Karpas-422 (cell line): ENCODE measurements around the gene PRSS16. TPM values are rescaled to one million over a fixed set of nuclear protein-coding genes. Genes with fewer than 3 reads are reported as not detected.

Experiments
- DNase-seq: peaks from one replicate; pipeline ENCODE4 v3.0.0-alpha.2; 2015
- H2AFZ ChIP-seq: fragments of 200-600 bp; sonication (generic); 2 replicates; pipeline ENCODE4 v1.6.1; 2014; ENCODE audit warnings: antibody characterized with exemption, low read length, mixed read lengths
- H3K27ac ChIP-seq: fragments of 200-600 bp; sonication (generic); 2 replicates; pipeline ENCODE4 v1.5.1; 2014; ENCODE audit warnings: mild to moderate bottlenecking, low read length, moderate library complexity
- H3K27me3 ChIP-seq: fragments of 200-600 bp; sonication (generic); 2 replicates; pipeline ENCODE4 v1.6.1; 2014; ENCODE audit warnings: low read length, mixed read lengths
- H3K36me3 ChIP-seq: fragments of 200-600 bp; sonication (generic); 2 replicates; pipeline ENCODE4 v1.6.1; 2014; ENCODE audit warnings: low read length, mixed read lengths; ENCODE audit not compliant: insufficient read depth
- H3K4me1 ChIP-seq: fragments of 200-600 bp; sonication (generic); 2 replicates; pipeline ENCODE4 v1.6.1; 2014; ENCODE audit warnings: mild to moderate bottlenecking, low read length, mixed read lengths
- H3K4me2 ChIP-seq: fragments of 200-600 bp; sonication (generic); 2 replicates; pipeline ENCODE4 v1.6.1; 2014; ENCODE audit warnings: low read length, low read depth, mild to moderate bottlenecking; ENCODE audit not compliant: poor library complexity, severe bottlenecking
- H3K4me3 ChIP-seq: fragments of 200-600 bp; sonication (generic); 2 replicates; pipeline ENCODE4 v1.5.1; 2014; ENCODE audit warnings: mild to moderate bottlenecking, antibody characterized with exemption, low read length, mixed read lengths
- H3K79me2 ChIP-seq: fragments of 200-600 bp; sonication (generic); 2 replicates; pipeline ENCODE4 v1.6.1; 2014; ENCODE audit warnings: mild to moderate bottlenecking, low read length, mixed read lengths
- H3K9ac ChIP-seq: fragments of 200-600 bp; sonication (generic); 2 replicates; pipeline ENCODE4 v1.6.0; 2014; ENCODE audit warnings: low read length
- H3K9me2 ChIP-seq: fragments of 200-600 bp; sonication (generic), shearing (Covaris generic); replicated peaks from 2 replicates; pipeline ENCODE4 v1.6.0; 2014; ENCODE audit warnings: mild to moderate bottlenecking, low read length, moderate library complexity; ENCODE audit not compliant: insufficient read depth
- H3K9me3 ChIP-seq: fragments of 300-700, 200-600 bp; sonication (generic); 2 replicates; pipeline ENCODE4 v1.6.1; 2014; ENCODE audit warnings: low read length, mixed read lengths
- H4K20me1 ChIP-seq: fragments of 200-600 bp; sonication (generic); 2 replicates; pipeline ENCODE4 v1.6.1; 2014; ENCODE audit warnings: mild to moderate bottlenecking, antibody characterized with exemption, low read length, low read depth; ENCODE audit not compliant: insufficient read depth
- total RNA-seq: library from RNA; depleted of rRNA; stranded (reverse); fragments of >200 nt; shearing (Covaris generic); gene quantifications from 2 replicates; pipeline ENCODE4 v1.2.3, GENCODE V29; 2014; ENCODE audit warnings: low replicate concordance; rRNA removed

PRSS16 gene
- total RNA-seq, 1 experiment from 2014 or later: not detected

- Histone ChIP-seq H3K4me2 (no peak overlapping the region), H2AFZ (no peak overlapping the region)
These were observed 48.0 kb downstream of the PRSS16 start for GRCh38 chr6:27295301-27296079.

GRCh38 chr6:27296106-27296783 is 48.7 kb downstream of the PRSS16 start:
- Histone ChIP-seq H3K4me2 (no peak overlapping the region), H3K9ac (no peak overlapping the region), H3K4me1 (no peaks in the 10 kb centered on the region), H3K9me2 (no peaks in the 10 kb centered on the region), H3K79me2 (no peaks in the 10 kb centered on the region), H3K27me3 (no peaks in the 10 kb centered on the region), H4K20me1 (no peaks in the 10 kb centered on the region), H3K36me3 (no peaks in the 10 kb centered on the region), H2AFZ (no peak overlapping the region), H3K27ac (no peak overlapping the region), H3K9me3 (no peaks in the 10 kb centered on the region), H3K4me3 (no peak overlapping the region)
- no peak for DNase-seq

More at GRCh38 chr6:27295301-27296079, 48.0 kb downstream of the PRSS16 start:
- no peaks in the 10 kb centered on the region for H3K9me2 ChIP-seq
- no peaks in the 10 kb centered on the region for H4K20me1 ChIP-seq
- H3K4me3 ChIP-seq: no peak overlapping the region
- H3K27ac ChIP-seq: no peak overlapping the region
- peak; percentile 55 for DNase-seq
- H3K4me1 ChIP-seq: no peaks in the 10 kb centered on the region
- H3K27me3 ChIP-seq: no peaks in the 10 kb centered on the region
- H3K36me3 ChIP-seq: no peaks in the 10 kb centered on the region
- no peak overlapping the region for H3K9ac ChIP-seq
- no peaks in the 10 kb centered on the region for H3K79me2 ChIP-seq
- H3K9me3 ChIP-seq: no peaks in the 10 kb centered on the region

- no peak overlapping the region for H3K4me2 ChIP-seq
- H3K27ac ChIP-seq: no peak overlapping the region
- no peaks in the 10 kb centered on the region for H3K36me3 ChIP-seq
- H4K20me1 ChIP-seq: no peaks in the 10 kb centered on the region
- no peak overlapping the region for H3K9ac ChIP-seq
- no peak overlapping the region for H3K4me3 ChIP-seq
- H2AFZ ChIP-seq: no peak overlapping the region
- no peaks in the 10 kb centered on the region for H3K27me3 ChIP-seq
- no peaks in the 10 kb centered on the region for H3K79me2 ChIP-seq
- no peaks in the 10 kb centered on the region for H3K9me2 ChIP-seq
- no peaks in the 10 kb centered on the region for H3K9me3 ChIP-seq
- H3K4me1 ChIP-seq: no peaks in the 10 kb centered on the region
- no peak for DNase-seq
These were observed 50.0 kb downstream of the PRSS16 start for GRCh38 chr6:27297484-27297856.

- Histone ChIP-seq H4K20me1 (no peaks in the 10 kb centered on the region), H3K27ac (no peak overlapping the region), H3K4me1 (no peaks in the 10 kb centered on the region), H2AFZ (no peak overlapping the region), H3K9me2 (no peaks in the 10 kb centered on the region), H3K27me3 (no peaks in the 10 kb centered on the region), H3K4me3 (no peak overlapping the region), H3K9ac (no peak overlapping the region), H3K36me3 (no peaks in the 10 kb centered on the region), H3K79me2 (no peaks in the 10 kb centered on the region), H3K4me2 (no peak overlapping the region), H3K9me3 (no peaks in the 10 kb centered on the region)
- DNase-seq: peak; percentile 60
These were observed 50.6 kb downstream of the PRSS16 start for GRCh38 chr6:27297857-27298730.

GRCh38 chr6:27303613-27304272 is 56.2 kb downstream of the PRSS16 start:
- no peaks in the 10 kb centered on the region for H3K79me2 ChIP-seq
- no peaks in the 10 kb centered on the region for H3K27me3 ChIP-seq
- no peak overlapping the region for H3K9ac ChIP-seq

More at GRCh38 chr6:27303613-27304272, 56.2 kb downstream of the PRSS16 start:
- no peak overlapping the region for H2AFZ ChIP-seq
- no peaks in the 10 kb centered on the region for H3K9me2 ChIP-seq
- no peaks in the 10 kb centered on the region for H3K36me3 ChIP-seq
- no peaks in the 10 kb centered on the region for H3K4me1 ChIP-seq
- H3K4me2 ChIP-seq: no peak overlapping the region
- DNase-seq: no peak
- no peak overlapping the region for H3K4me3 ChIP-seq
- H4K20me1 ChIP-seq: no peaks in the 10 kb centered on the region
- no peak overlapping the region for H3K27ac ChIP-seq
- no peaks in the 10 kb centered on the region for H3K9me3 ChIP-seq

Other genes with a start within 250 kb of the PRSS16 start
- not detected in 2 replicates for gene POM121L2, start 64.6 kb downstream of the PRSS16 start, total RNA-seq
- 0.47 and 1.5 TPM in 2 replicates for gene ZNF391, start 141.1 kb downstream of the PRSS16 start, total RNA-seq
- 9.5 and 18.8 TPM in 2 replicates for gene ZNF184, start 225.4 kb downstream of the PRSS16 start, total RNA-seq